Measurements from ENCODE around the gene RAB40B.

RAB40B gene

GRCh38 chr17:82691714-82692113, 6.8 kb downstream of the RAB40B start:
- no peak for DNase-seq

- DNase-seq: no peak
Observed at GRCh38 chr17:82690786-82691489, 7.6 kb downstream of the RAB40B start.

GRCh38 chr17:82689077-82689476, 9.4 kb downstream of the RAB40B start:
- DNase-seq: no peak

GRCh38 chr17:82687871-82688270, 10.6 kb downstream of the RAB40B start:
- DNase-seq: no peak

DNA sequence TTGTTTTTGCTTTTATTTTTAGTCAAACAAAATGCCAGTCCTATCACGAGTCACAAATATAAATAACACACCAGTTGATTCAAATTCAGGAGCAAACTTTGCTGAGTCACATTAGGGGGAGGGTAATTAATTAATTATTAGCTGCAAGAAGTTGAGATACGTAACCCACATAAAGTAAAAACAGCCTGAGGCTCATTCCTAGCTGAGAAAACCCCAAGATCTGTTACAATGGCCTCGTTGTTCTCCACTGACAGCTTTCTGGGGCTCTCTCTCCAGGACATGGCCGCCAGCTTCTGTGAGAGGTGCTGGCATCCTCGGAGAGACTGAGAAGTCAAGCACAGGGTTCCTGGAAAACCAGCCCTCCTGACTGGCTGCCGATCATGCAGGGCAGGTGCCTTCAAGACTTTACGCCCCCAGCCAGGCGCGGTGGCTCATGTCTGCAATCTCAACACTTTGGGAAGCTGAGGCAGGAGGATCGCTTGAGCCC, 11.1 kb downstream of the RAB40B start:
- no peak for DNase-seq

- no peak for DNase-seq
Observed at GRCh38 chr17:82686366-82687324, 11.9 kb downstream of the RAB40B start.

GRCh38 chr17:82685291-82685690, 13.2 kb downstream of the RAB40B start:
- DNase-seq: no peak

DNA sequence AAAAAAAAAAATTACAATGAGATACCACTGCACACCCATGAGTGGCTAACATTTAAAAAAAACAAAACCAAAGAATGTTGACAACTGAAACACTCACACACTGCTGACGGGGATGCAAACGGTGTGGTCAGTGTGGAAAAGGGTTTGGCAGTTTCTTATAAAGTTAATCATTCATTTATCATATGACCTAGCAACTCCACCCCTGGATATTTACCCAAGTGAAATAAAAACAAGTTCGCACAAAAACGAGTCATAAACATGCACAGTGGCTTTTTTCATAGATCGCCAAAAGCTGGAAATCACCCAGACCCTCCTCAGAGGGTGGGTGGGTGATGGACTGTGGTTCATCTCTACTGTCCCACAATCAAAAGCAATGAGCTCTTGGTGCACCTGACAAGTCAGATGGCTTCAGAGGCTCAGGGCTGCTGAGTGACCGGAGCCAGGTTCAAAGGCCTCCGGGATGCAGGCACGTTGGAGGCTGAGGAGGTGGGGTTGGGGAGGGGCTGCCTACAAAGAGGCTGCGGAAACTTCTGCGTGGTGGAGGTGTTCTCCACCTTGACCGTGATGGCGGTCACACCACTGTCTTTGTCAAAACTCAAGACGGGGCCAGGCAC, 14.2 kb downstream of the RAB40B start:
- no peak for DNase-seq

GRCh38 chr17:82683534-82683933, 15.0 kb downstream of the RAB40B start:
- no peak for DNase-seq

GRCh38 chr17:82681547-82681946, 17.0 kb downstream of the RAB40B start:
- no peak for DNase-seq

- no peak for DNase-seq
Observed at GRCh38 chr17:82679586-82680465, 18.7 kb downstream of the RAB40B start.

GRCh38 chr17:82678265-82678891, 20.1 kb downstream of the RAB40B start:
- DNase-seq: no peak

GRCh38 chr17:82677353-82677925, 21.1 kb downstream of the RAB40B start:
- no peak for DNase-seq

GRCh38 chr17:82675476-82676245, 22.8 kb downstream of the RAB40B start:
- DNase-seq: no peak

DNA sequence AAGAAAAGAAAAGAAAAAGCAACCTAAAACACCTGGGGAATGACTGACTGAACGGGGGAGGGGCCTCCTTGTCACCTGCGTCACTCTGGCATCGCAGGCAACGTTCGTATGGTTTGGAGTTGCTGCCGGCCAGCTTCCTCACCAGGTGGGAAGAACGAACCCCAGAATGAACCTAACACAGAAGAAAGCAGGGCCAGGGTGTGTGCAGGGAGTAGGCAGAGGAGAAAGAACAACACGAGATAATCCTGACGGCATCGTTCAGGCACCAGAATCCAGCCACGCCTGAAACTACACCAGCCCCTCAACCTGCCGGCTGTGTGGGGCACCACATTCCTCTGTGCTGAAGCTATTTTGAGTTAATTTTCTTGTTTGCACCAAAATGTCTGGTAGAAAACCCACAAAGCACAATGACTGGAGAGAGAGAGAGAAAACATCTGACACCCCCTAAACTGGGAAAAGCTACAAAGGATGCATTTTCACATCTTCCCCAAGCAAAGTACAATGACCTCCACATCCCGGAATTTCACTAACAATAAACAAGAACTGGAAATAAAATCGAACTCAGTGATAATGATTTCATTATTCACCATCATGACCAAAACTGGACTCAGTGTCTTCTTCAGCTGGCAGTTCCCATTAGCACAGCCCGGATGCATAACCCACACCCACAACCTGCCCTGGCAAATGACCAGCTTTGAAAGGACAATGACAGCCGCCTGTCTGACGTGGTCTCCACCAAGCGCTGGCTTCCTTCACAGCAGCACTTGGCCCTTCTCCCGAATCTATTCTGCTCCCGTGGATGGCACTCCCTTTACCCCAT, 23.6 kb downstream of the RAB40B start:
- DNase-seq: no peak

- no peak for DNase-seq
Observed at GRCh38 chr17:82670661-82671450, 27.6 kb downstream of the RAB40B start.

- no peak for DNase-seq
Observed at GRCh38 chr17:82668631-82669099, 29.8 kb downstream of the RAB40B start.

DNA sequence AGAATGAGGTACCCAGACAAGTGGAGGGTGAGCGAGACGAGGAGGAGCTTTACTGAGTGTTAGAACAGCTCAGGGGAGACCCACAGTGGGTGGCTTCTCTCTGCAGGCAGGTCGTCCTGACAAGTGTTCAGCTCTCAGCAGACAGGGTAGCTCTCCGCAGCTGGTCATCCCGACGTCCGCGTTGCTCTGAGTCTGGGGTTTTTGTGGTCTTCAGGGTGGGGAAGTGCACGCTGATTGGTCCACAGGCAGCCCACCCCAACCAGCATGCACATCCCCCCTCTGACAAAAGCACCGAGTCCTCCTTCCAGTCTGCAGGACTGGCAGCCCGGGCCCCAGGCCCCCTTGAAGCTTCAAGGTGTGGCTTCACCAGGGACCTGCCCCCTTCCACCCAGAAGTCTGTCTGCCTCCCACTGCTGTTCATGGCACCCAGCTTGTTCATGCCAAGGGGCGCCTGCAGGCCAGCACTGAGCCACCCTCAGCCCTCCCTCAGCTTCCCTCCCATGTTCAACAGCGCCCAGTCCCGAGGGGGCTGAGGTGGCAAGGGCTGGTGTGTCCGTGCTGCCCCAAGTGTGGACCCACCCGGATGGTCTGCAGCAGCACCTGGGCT, 30.4 kb downstream of the RAB40B start:
- no peak for DNase-seq

GRCh38 chr17:82667668-82668000, 30.9 kb downstream of the RAB40B start:
- no peak for DNase-seq
